GM21717 (cell line): Measurements from ENCODE around the gene SMU1.
"Not testable (repeated sequence)": the region's sequence is repeated elsewhere in the genome, so short reads cannot be mapped to it uniquely, and the experiment has no call there.

Experiments used
- ATAC-seq: cut with Tn5 transposase; IDR thresholded peaks from one replicate; pipeline ENCODE4 v1.9.1; 2021; ENCODE audit warnings: mild to moderate bottlenecking, moderate library complexity; ENCODE audit not compliant: unreplicated experiment

SMU1 gene

DNA sequence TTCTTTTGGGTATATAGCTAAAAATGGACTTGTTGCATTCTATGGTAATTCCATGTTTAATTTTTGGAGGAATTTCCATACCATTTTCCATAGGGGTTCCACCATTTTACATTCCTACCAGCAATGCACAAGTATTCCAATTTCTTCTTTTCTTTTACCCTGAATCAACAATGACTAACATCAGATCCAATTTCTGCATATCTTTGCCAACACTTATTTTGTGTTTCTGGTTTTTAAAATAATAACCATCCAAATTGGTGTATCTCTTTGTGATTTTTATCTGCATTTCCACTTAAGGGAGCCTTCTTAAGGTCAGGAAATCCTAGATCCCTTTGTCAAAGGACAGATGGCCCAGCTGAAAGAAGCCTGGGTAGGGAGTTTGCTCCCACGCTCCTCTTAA is 29.5 kb upstream of the SMU1 start:
- ATAC-seq = no peak

DNA sequence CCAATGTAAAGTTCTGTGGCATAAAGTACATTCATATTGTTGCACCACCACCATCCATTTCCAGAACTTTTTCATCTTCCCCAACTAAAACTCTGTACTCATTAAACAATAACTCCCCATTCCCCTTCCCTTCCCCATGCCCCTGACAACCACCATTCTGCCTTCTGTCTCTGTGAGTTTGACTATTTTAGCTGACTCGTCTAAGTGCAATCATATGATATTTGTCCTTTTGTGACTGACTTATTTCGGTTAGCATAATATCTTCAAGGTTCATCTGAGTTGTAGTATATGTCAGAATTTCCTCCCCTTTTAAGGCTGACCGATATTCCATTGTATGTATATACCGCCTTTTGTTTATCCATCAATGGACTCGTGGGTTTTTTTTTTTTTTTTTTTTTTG is 29.0 kb upstream of the SMU1 start:
- ATAC-seq = no peak

DNA sequence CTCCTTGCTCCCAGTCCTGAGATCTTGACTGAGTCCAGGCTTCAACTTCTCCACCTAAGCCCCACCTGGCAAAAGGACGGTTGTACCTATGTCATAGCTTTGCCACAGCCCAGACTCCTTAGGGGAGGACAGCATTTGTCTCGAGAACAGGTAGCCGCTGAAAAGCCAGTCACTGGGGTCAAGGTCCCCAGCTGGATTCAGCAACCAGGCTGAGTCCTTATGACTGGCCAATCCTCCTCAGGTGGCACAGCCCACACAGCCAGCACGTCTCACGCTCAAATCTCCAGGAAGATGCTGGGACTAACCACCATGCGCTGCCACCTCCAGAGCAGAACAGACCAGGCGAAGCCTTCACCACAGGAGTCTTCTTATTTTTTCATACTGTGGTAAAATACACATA is 27.9 kb upstream of the SMU1 start:
- ATAC-seq = no peak

DNA sequence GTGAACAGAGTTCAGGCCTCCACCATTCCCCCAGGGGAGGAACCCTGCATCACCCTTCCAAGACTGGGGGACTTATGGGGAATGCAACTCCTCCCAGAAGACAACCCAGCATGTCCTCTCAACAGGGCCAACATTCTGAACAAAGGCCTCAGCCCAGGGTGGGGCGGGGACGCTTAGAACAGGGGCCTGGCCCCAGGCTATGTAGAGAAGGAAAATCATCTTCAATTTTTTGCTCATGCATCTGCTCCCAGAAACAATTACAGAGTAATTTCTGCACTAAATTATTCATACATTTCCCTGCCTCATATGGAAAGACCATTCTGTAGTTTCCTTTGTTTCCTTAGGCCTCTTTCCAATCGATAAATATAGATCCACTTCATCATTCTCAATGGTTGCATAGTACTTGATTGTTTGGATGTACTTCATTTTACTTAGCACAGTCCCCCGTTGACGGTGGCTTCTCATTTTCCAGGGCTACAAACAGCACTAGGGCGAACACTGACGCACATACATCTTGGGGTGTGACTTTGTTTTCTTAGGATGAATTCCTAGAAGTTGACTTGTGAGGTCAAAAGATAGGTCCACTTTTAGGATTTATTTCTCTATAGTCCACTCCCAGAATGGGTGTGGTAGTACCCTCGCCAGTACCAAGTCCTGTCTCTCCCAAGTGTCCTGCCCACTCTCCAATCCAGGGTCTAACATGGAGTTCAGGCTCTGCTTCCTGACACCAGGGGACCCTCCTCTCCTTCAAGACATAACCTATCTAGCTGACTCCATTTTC is 27.2 kb upstream of the SMU1 start:
- ATAC-seq = no peak

DNA sequence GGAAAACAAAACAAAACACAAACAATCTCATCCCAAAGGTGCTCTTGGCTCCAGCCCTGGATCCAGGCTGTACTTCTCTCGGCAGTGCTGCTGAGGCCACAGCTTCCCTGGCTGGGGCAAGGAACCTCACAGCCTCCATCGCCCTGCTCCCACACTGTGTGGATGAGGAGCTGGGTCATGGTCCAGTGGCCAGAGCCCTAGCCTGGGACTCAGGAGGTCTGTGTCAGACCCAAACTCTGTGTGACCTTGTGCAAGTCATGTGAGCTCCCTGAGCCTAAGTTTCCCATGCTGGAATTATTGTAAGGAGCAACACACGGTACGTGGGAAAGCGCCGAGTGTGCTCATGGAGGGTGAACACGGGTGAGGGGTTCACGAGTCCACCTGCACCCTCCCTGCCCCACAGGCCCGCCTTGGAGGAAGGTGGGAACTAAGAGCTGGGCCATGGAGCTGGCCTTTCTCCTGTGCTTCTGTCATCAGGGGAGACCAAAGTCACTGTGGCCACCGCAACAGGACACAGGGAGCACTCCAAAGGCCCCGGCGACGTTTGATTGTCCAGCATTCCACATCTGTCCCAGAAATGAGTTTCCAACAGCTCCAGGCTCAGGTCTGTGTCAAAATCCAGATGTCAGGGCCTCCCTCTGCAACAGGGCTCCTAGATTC is 26.2 kb upstream of the SMU1 start:
- no peak for ATAC-seq

DNA sequence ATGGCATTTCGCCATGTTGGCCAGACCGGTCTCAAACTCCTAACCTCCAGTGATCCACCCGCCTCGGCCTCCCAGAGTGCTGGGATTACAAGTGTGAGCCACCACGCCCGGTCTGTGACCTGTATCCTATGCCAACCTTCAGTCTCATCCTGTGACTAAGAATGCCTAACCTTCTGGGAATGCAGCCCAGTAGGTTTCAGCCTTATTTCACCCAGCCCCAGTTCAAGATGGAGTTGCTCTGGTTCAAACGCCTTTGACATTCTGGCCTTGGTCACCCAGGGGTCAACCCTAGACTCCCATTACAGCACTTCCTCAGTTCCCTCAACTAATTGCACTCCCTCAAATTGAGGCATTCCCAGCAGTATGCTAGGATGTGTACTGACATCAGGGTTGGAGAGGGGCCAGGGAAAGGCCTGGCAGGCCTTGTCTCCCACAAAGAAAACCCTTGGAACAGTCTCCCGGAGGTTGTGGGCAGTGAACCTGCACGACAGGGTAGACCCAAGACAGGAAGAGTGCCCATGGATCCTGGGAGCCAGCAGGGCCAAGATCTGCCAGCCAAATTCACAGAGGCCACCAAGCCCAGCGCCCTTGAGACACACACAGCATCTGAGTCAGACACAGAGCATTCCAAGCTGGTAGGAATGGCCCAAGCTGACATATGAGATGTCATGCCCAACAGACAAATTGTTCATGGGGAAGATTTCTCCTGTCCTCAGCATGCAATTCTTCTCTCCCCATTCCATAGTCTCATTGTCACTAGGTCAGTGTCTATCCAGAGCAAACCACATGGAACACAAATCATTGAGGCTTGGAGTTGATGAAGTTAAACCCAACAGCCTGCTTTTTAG is 24.9 kb upstream of the SMU1 start:
- no peak for ATAC-seq

DNA sequence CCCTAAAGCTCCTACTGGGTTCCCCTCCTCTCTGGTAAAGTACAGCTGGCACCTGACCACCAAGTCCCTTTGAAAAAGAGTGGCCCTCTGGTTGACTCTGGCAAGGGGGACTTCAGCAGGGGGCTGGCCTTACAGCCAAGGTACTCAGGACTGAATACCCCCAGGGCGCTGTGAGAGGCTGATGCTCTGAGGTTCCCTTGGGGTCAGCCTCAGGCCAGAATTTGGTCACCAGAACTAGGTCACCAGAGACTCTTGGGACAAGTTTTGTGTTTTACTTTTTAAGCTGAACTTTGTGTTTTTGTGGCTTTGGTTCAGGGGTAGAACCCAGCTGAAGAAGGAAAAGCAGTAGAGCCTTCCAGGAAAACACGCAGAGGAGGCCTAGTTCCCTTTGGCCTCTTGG is 23.3 kb upstream of the SMU1 start:
- ATAC-seq = no peak

DNA sequence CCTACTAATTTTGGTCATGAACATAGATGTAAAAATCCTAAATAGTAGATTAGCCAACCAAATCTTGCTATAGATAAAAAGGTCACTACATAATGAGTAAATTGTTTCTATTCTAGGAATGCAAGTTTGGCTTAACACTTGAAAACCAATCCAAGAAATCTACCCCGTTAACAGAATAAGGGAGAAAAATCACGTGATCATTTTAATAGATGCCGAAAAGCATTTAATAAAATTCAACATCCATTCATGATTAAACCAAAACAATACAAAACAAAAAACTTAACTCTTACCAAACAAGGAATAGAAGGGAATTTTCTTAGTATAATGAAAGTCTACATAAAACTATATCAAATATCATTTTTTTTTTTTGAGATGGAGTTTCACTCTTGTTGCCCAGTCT is 20.7 kb upstream of the SMU1 start:
- ATAC-seq = no peak

DNA sequence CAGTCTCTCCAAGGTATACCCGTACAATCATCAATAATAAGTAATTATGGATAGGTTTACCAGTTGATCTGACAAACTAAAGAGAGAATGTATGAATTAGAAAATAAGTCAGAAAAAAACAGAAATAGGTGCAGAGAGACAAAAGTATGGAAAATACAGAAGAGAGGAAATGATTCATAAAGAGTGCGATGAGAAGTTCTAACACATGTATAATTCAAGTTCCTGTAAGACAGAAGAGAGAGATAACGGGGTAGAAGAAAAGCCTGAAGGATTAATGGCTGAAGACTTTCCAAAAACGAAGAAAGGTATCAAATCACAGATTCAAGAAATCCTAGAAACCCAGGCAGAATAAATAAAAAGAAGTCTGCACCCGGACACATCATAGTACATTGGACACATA is 16.2 kb upstream of the SMU1 start:
- no peak for ATAC-seq

DNA sequence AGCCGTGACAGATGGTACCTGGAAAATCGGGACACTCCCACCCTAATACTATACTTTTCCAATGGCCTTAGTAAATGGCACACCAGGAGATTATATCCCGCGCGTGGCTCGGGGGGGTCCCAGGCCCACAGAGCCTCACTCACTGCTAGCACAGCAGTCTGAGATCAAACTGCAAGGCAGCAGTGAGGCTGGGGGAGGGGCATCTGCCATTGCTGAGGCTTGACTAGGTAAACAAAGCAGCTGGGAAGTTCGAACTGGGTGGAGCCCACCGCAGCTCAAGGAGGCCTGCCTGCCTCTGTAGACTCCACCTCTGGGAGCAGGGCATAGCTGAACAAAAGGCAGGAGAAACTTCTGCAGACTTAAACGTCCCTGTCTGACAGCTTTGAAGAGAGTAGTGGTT is 9.2 kb upstream of the SMU1 start:
- not testable (repeated sequence) for ATAC-seq

DNA sequence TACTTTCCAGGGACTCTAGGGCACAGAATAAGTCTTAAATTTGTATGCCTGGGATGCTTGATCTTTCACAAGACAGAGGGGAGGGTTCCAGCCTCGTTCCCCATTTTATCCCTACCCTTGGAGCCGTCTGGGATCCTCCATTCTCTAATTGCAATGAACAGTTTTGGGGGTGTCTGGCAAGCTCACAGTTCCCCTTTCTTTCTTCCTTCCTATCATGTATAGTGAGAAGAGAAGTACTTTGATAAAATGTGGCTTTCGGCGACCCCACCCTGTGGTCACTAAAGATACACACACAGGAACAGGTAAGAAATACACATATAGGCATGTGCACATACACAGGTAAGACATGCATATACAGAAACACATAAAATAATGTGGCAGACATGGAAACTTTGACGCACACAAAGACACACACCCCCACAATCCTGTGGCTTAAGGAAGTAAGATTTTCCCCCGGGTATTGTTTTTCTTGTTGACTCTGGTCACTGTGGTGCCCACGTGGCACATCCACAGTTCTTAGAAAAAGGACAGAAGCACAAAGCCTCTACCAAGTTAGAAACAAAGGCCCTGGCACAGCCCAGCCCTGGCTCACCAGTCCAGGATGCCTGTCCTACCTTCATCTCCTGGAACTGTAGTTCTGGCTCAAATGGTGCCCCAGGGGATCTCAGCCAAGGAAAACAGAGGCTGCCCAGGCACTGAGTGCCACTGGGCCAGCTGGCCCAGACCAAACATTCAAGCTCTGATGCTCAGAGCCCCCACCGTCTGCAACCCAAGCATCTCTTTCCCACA is 6.3 kb upstream of the SMU1 start:
- ATAC-seq = no peak

DNA sequence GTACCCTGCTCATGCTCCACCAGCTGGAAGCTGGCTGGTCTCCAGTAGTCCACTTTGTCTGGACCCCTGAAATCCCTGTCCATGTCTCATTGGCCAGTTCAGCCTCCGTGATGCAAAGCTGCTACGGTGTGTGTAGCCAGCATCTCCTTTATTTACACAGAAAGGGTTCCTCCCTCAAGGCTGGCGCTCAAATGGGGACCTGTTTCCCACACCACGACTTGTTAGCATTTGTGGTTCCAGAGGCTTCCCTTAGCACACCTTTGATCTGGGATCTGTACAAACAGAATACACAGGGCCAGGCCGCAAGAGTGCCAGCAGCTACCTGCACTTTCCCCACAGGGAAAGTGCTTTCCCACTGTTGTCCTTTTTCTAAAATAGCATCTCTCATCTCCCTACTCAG is 5.7 kb upstream of the SMU1 start:
- no peak for ATAC-seq

DNA sequence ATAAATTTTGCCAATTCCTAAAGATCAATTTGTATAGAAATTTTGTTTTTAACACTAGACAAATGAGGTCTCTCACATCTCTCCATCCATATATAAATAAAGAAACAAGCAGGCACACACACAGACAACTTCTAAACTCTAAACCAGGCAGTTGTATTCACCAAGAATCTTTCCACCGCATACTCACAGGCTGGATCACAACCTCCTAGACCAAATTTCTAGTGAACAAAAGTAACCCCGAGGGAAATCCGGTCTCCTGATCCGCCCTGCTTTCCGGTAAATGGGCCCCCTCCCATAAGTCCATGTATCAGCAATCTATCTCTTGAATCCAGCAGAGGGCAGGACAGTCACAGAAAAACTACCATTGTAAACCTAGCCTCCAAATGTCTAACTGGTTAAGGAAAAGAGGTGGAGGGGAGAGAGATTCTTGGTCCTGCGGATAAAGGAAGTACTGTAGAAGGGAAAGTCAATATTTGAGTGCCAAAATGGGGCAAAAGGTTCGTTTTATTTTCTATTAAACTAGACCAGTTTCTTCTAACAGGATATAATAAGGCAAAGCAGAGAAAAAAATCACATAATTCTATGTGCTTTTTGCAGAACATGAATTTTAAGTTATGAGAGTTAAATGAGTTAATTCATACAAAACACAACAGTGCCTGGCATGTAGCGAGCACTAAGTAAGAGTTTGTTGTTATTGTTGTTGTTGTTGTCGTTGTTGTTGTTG is 4.8 kb upstream of the SMU1 start:
- ATAC-seq = no peak

DNA sequence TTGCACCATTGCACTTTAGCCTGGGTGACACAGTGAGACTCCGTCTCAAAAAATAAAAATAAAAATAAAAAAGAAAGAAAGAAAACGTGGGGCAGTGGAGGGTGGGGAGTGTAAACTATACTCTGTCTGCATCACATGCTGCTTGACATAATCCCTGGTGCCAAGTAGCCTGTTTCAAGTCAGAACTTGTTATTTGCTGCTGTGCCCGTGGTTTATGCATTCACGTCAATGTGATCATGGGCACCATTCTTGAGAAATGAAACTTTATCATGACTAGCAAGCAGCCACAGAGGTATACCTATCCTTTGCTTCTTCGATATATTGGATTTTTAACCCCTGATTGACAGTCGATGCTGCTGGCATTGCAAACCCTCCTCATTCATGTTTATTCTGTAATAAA is 4.1 kb upstream of the SMU1 start:
- no peak for ATAC-seq

DNA sequence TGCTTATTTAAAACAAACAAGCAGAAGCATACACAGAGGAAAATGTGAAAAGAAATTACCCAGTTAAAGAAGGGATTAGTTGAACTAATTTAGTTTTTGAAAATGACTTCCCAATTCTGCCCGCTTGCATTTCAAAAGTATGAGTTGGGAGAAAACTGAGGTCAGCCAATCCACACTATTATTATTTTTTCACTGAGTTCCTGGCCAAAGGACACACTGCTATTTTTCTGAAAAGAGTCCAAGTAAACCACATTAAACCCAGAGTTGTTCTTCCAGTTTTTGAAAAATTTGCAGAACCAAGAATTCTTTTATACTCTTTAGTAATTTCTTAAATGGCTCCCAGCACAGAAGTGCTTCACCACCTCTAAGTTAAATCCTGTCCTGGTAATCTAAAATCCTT is 7.5 kb downstream of the SMU1 start:
- ATAC-seq = no peak

DNA sequence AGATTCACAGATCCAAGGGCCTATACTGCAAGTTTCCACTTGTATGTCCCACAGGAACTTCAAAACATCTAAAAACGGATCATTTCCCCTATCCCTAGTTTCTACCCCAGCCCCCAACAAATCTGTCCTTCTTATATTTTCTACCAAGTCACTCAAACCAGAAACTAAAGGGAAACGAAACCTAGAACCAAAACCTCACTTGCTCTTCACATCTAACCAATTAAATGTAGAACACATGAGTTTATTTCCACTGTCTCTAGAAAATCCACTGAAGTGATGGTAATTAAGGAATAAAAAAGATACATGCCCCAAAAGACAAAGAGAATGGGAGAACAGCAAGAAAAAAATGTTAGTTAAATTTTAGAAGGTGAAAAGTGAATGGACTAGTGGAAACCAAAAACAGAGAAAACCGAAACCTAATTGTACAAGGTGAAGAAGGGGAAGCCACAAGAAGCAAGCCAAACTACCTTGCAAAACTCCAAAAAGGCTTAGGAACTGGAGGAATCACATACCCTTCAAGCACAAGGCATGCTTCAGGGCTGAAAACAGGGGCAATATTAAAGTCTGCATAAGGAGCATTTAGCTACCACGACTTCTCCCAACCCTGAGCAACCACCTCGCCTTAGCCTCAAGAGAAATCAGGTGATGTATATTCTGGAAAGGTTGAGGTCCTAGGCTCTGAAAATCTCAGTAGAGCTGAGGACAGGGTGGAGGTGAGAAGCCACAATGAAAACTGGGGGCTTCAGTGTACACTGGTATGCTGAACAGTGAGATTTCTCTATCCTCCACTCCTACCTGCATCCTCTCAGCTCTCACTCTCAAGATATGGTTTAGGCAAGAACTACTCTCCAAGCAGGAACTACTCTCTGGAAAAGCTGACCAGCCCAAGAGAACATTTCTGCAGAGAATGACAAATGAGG is 11.1 kb downstream of the SMU1 start:
- ATAC-seq = peak; percentile 84

DNA sequence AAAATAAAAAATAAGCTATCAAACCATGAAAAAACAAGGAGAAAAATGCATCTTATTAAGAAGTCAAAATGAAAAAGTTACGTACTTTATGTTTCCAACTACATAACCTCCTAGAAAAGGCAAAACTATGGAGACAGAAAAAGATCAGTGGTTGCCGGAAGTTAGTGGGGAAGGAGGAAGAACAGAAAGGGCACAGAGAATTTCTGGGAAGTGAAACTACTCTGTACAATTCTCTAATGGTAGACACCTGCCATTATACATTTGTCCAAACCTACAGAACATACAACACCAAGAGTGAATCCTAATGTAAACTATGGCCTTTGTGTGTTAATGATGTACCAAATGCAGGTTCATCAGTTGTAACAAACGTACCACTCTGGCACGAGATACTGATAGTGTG is 25.3 kb downstream of the SMU1 start:
- no peak for ATAC-seq

DNA sequence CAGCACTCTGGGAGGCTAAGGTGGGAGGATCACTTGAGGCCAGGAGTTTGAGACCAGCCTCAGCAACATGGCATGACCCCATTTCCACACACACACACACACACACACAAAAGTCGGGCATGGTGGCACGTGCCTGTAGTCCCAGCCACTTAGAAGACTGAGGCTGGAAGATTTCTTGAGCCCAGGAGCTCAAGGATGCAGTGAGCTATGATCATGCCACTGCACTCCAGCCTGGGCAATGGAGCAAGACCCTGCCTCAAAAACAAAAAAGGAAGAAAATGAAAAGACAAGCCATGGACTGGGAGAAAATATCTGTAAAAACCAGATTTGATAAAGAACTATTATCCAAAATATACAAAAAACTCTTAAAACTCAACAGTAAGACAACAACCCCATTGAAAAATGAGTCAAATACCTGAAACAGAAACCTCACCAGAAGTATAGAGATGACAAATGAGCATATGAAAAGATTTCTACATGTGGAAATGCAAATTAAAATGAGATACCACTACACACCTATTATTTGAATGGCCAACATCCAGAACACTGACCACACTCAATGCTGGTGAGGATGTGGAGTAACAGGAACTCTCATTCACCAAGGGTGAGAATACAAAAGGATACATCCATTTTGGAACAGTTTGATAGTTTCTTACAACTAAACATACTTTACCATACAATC is 26.7 kb downstream of the SMU1 start:
- peak; percentile 87 for ATAC-seq

DNA sequence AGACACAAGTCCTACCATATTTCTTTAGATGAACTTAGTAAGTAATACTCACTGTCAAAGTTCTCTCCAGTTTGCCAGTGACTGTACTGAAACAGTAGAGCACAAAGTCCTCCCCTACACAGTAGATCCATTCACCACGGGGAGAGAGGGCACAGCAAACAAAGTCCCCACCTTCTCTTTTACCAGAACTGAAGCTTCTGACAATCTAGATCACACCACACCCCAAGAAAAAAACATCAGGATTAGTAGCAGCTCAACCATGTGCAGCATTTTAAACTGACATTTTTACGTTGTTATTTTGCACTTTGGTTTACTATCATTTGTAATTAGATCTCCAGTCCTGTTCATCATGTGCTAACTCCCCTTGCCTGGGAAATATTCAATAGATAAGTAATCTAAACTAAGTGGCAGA is 28.4 kb downstream of the SMU1 start:
- ATAC-seq = no peak
